Measurements from ENCODE around the gene CASQ1.

The CASQ1 gene

GRCh38 chr1:160168609-160169369 lies 21.6 kb upstream of the CASQ1 start:
- no peak for FAIRE-seq

- no peak for FAIRE-seq
These were observed 20.6 kb upstream of the CASQ1 start for GRCh38 chr1:160169553-160170399.

GRCh38 chr1:160171354-160171753 lies 19.0 kb upstream of the CASQ1 start:
- no peak for FAIRE-seq

- FAIRE-seq = no peak
These were observed 18.4 kb upstream of the CASQ1 start for GRCh38 chr1:160171980-160172379.

DNA sequence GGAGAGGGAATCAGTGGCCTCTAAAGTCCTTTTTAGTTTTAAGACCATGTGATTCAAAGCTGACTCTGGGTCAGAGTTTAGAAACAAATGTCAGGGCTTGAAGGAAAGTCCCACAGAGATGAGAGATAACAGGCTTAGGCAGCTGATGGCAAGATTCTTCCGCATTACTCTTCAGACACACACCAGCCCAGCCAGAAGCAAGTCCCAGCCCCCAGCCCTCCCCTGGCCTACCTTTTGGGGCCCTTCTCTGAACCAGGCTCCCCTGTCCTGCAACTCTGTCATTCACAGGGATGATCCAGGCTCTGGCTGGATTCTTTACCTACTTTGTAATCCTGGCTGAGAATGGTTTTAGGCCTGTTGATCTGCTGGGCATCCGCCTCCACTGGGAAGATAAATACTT lies 13.1 kb upstream of the CASQ1 start:
- no peak for FAIRE-seq

GRCh38 chr1:160177667-160178066 lies 12.7 kb upstream of the CASQ1 start:
- no peak for FAIRE-seq

DNA sequence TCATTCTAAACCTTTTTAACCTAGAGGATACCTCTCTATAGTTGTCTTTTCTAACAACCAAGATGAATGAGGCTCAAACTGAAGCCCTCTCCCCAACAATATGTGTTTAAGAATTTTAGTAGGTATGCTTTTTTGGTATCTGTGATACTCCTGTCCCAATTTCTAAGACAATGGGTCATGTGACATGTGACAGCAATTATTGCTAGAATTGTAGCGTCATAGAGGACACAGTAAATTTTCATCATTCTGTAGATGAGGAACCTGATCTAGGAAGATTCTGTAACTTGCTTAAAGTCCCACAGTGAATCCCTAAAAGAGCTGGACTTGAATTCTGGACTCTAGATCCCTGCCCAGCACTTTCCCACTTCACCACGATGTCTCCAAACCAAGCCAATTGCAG lies 11.6 kb upstream of the CASQ1 start:
- FAIRE-seq = no peak

GRCh38 chr1:160179336-160179735 lies 11.0 kb upstream of the CASQ1 start:
- FAIRE-seq = no peak

- no peak for FAIRE-seq
These were observed 4.1 kb upstream of the CASQ1 start for GRCh38 chr1:160186246-160186645.

GRCh38 chr1:160186729-160187128 lies 3.6 kb upstream of the CASQ1 start:
- FAIRE-seq = no peak

DNA sequence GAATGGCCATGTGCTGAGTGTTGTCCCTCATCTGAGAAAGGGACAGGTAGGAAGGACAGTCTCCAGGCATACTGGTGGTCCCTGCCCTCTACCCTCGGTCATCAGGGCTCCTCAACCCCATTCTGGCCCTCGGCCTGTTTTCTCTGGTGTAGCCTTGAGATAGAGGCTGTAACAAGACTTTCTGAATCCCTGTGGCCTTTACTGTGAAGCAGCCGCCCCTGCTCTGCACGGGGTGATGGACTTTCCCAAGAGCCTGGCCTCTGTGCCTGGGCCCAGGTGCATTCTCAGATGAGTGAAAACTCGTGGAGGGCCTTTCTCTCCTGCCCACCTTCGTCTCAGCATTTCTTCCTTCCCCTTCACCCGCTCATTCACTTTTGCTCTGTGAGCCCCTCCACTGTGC lies 3.0 kb upstream of the CASQ1 start:
- FAIRE-seq = no peak

GRCh38 chr1:160188341-160188740 lies 2.0 kb upstream of the CASQ1 start:
- FAIRE-seq = no peak

DNA sequence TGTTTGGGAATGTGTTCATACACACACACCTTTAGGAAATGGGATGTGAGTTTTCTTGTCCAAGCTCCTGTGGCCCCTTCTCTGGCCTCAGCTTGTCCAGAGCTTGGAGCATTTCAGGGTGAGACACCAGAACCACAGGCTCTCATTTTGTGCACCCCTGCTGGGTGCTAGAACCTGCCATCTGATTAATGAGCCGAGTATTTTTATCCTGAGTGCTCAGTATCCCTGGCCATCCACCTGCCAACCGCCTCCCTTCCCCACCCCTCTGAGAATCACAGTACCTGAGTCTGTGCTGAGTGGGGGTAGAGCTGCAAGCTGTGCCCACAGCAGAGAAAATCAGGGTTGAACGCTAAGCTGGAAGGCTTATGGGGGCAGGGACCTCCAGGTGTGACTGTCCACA lies 1.4 kb downstream of the CASQ1 start:
- no peak for FAIRE-seq

DNA sequence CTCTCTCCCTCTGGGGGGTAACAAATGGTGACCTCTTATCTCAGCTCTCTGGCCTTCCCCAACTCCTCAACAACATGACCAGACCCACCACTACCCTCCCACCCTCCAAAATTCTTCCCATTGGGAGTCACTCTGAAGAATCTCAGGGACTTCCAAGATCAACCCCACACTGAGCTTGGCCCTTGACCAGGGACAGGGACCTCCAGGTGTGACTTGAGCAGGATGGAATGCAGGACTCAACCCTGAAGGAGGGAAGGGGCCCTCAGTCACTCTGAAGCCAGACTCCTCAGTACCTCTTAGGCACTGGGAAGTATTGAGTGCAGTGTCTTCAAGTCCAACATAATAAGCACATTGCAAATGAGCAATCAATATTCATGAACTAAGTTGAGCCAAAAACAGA lies 1.9 kb downstream of the CASQ1 start:
- no peak for FAIRE-seq

DNA sequence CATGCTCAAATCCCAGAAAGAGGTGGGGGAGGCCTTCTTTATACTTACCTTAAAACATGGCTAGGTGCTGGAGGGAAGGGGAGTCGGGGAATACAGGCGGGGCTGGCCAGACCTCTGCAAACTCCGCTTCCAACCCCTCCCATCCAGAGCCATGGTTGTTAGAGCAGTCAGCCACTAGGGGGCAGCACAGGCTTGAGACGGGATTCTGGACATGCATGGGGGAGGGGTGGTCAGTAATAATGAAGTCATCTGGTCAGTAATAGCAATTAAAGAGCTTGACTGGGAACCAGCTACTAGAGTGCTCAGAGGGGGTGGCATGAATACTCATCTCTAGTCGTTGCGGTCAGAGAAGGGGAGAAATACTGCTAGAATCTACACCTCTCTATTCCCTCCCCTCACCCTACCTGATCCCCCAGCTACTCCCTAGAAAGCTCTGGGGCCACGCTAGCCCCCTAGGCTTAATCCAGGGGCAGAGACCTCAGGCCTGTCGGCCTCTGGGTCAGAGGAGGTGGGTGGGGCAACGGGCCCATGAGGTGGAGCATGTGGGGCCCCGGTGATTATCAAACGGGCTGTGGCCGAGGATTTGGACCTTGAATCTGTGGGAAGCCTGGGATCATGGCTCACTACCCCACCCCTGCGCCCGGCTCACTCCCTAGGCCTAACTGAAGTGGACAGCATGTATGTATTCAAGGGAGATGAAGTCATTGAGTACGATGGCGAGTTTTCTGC lies 2.9 kb downstream of the CASQ1 start:
- FAIRE-seq = no peak

DNA sequence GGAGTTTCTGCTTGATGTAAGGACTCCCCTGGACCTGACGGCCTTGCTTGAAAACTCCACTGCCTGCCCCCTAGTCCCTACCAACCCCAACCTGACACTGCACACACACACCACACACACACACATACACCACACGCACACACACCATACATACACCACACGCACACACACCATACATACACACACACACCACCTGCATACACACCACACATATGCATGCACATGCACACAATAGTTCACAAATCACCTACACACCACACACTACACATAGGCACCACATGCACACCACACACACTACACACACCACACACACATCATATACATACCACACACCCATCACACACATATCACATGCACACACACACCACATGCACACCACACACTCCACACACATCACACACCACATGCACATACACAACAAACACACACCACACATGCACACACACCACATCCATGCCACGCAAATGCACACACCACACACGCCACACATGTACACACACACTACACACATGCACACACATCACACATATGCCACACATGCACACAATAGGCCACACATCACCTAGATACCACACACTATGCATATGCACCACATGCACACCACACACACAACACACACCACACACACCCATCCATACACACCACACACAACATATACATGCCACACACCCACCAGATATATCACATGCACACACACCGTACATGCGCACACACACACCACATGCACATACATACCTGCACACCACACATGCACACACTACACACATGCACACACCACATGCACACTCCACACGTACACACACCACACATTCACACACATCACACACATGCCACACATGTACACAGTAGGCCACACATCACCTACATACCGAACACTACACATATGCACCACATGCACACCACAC lies 3.7 kb downstream of the CASQ1 start:
- FAIRE-seq = no peak

DNA sequence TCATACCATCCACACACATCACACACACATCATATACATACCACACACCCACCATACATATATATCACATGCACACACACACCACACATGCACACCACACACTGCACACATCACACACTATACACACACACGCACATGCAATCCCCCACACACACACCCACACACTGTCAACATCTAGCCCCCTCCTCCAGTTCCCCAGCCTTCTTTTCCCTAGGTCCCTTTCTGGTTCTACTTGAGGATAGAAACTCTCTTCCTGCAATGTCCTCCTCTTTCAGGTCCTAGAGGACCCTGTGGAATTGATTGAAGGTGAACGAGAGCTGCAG lies 4.3 kb downstream of the CASQ1 start:
- no peak for FAIRE-seq

- no peak for FAIRE-seq
These were observed 5.8 kb downstream of the CASQ1 start for GRCh38 chr1:160196143-160196542.

GRCh38 chr1:160197231-160197630 lies 6.9 kb downstream of the CASQ1 start:
- FAIRE-seq = no peak

DNA sequence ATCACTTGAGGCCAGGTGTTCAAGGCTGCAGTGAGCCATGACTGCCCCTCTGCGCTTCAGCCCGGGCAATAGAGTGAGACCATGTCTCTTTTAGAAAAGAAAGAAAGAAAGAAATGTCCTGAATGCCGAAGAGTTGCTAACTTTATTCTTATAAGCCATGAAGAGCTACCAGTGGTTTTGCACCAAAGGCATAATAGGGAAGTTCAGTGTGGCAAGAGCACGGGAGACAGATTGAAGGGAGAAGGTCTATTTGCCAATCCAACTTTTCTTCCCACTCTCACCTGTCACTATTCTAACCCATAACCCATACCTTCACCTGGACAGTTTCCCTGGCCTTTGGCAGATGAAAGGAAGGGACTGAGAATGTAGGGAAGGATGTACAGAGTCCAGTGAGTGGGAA lies 10.4 kb downstream of the CASQ1 start:
- FAIRE-seq = no peak

DNA sequence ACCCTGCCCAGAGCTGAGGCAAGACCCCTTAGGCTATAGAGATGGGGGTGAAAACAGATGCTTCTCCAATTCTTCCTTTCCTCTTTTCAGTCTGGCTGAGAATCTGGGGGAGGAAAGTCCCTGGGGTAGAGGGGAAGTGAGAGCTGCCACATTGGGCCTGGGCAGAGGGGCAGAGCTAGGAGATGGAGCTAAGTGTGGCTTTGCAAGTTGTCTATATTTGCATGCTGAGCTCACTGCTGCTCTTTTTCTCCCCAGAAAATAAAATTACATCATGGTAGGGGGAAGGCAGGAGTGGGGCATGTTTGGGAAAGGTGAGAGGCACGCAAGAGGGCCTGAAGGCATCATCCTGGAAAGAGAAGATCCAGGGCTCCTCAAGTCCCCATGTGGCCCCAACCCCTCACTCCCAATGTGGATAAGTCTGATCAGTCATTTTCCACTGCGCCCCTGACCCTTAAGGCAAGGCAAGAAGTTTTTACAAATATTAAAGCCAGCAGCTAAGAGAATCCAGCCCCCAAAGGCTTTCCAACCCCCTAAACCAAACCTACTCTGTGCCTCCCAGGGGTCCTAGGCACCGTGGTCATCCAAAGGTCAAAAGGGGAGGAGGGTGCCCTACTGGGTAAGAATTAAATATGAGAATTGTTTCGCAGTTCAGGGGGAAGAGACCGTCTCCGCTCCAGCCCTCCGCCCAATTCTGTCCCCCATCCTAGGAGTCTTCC lies 14.3 kb downstream of the CASQ1 start:
- no peak for FAIRE-seq

Measured in colon (tissue), 2 donors.